ENCODE results near the gene C1QTNF5.

Gene C1QTNF5

GRCh38 chr11:119338318-119338890, 2.3 kb downstream of the C1QTNF5 start:
- peak overlapping the region; percentile 50 for H3K4me3 ChIP-seq (ENCODE audit: low read depth, low read length)
- DNase-seq (ENCODE audit: low read depth), result peak; percentile 48
- in situ Hi-C loops (cut with HindIII; ENCODE audit: low sequenced_read_pairs), result no loop called here
- TF ChIP-seq, protein P1, sequence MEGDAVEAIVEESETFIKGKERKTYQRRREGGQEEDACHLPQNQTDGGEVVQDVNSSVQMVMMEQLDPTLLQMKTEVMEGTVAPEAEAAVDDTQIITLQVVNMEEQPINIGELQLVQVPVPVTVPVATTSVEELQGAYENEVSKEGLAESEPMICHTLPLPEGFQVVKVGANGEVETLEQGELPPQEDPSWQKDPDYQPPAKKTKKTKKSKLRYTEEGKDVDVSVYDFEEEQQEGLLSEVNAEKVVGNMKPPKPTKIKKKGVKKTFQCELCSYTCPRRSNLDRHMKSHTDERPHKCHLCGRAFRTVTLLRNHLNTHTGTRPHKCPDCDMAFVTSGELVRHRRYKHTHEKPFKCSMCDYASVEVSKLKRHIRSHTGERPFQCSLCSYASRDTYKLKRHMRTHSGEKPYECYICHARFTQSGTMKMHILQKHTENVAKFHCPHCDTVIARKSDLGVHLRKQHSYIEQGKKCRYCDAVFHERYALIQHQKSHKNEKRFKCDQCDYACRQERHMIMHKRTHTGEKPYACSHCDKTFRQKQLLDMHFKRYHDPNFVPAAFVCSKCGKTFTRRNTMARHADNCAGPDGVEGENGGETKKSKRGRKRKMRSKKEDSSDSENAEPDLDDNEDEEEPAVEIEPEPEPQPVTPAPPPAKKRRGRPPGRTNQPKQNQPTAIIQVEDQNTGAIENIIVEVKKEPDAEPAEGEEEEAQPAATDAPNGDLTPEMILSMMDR (IDR thresholded peaks at IDR 0.05; ENCODE audit: low read depth, low read length, missing control alignments), result peak; percentile 92

DNA sequence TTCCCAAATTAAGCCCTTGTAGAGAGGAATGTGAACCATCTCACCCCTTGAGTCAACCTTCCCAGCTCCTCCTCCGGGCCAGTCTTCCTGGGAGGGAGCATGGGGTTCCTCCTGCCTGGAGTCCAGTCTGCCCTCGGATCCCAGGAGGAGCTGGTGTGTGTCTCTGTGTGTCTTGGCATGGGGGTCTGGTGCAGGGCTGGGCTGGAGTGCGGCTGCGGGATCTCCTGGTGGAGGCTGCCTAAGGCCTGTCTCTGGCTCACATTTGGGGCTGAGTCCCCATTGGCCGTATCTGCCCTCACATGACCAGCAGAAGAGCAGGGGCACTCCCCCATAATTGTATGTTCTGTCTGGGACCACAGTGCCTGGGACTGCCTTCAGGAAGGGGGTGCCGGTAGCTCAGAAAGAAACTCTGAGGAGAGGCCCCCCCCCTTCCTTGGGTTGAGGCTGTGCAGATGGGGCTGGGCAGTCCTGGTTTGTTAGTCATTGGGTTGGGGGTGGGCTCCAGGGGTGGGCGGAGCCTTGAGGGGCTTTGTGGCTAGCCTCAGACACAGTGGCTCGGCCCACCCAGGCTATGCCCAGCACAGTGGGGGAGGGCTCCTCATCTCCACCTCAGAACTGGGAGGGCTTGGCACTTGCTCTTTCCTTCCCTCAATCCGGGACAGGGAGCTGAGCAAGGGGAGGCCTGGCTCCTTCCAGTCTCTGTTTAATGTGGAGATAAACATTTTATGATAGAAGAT, 2.9 kb downstream of the C1QTNF5 start:
- peak overlapping the region; percentile 50 for H3K4me3 ChIP-seq (ENCODE audit: low read depth, low read length)
- TF ChIP-seq, protein P1 (IDR thresholded peaks at IDR 0.05; ENCODE audit: low read depth, low read length, missing control alignments), result no peak
- peak; percentile 31 for DNase-seq (ENCODE audit: low read depth)
- in situ Hi-C loops (cut with HindIII; ENCODE audit: low sequenced_read_pairs), result no loop called here

DNA sequence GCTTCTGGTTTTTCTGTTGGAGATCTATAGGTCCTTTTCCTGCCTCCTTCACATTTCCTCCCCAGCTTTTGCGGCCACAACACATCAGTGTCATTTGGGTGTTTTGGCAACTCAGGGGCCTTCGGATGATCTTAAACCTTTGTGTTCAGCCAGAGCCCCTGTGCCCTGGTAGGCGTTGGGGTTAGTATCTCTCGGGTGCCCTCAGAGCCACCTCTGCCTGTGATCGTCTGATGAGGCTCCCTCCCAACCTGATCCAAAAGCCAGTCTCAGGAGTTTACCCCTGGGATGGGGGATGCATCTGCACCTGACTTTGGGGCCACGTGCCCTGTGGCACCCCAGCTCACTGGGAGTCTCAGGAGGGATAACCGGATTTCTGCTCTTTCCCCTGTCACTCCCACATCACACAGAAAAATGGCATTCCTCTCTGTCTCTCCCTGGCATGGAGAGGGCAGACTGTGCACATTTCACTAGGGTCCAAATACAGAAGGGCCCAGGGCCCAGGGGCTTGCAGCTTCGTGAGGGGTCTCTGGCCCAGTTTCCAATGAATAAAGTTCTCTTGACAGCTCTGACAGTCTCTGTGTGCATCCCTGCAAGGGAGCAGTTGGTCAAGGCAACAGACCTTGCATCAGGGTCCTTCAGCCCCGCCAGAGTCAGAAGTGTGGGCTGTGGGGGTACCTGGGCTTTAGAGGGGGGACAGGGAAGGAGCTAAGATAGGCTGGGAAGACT, 3.8 kb downstream of the C1QTNF5 start:
- no peak for DNase-seq (ENCODE audit: low read depth)
- in situ Hi-C loops (cut with HindIII; ENCODE audit: low sequenced_read_pairs), result no loop called here
- TF ChIP-seq, protein P1 (IDR thresholded peaks at IDR 0.05; ENCODE audit: low read depth, low read length, missing control alignments), result no peak

GRCh38 chr11:119335655-119336543, 4.8 kb downstream of the C1QTNF5 start:
- in situ Hi-C loops (cut with HindIII; ENCODE audit: low sequenced_read_pairs), result no loop called here
- no peak overlapping the region for H3K4me3 ChIP-seq (ENCODE audit: low read depth, low read length)
- TF ChIP-seq, protein P1 (IDR thresholded peaks at IDR 0.05; ENCODE audit: low read depth, low read length, missing control alignments), result no peak
- no peak for DNase-seq (ENCODE audit: low read depth)

More for the DNA sequence above, 3.8 kb downstream of the C1QTNF5 start:
- H3K4me3 ChIP-seq (ENCODE audit: low read depth, low read length), result no peak overlapping the region

DNA sequence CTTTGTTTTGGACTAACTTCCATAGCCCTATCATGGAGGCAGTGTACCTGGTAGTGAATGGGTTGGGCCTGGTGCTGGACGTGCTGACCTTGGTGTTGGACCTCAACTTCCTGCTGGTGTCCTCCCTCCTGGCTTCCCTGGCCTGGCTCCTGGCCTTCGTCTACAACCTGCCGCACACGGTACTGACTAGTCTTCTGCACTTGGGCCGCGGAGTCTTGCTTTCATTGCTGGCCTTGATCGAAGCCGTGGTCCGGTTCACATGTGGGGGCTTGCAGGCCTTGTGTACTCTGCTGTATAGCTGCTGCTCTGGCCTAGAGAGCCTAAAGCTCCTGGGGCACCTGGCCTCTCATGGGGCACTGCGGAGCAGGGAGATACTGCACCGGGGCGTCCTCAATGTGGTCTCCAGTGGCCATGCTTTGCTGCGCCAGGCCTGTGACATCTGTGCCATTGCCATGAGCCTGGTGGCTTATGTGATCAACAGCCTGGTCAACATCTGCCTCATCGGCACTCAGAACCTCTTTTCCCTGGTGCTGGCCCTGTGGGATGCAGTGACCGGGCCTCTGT, 5.5 kb downstream of the C1QTNF5 start:
- in situ Hi-C loops (cut with HindIII; ENCODE audit: low sequenced_read_pairs), result no loop called here
- H3K4me3 ChIP-seq (ENCODE audit: low read depth, low read length), result peak overlapping the region; percentile 85
- DNase-seq (ENCODE audit: low read depth), result no peak
- TF ChIP-seq, protein P1 (IDR thresholded peaks at IDR 0.05; ENCODE audit: low read depth, low read length, missing control alignments), result no peak
